HG02571 (cell line): ENCODE results near the gene VIL1.

Experiments
- ATAC-seq: cut with Tn5 transposase; IDR thresholded peaks from one replicate; pipeline ENCODE4 v1.9.1; 2021; ENCODE audit warnings: mild to moderate bottlenecking, moderate library complexity; ENCODE audit not compliant: unreplicated experiment

The VIL1 gene

DNA sequence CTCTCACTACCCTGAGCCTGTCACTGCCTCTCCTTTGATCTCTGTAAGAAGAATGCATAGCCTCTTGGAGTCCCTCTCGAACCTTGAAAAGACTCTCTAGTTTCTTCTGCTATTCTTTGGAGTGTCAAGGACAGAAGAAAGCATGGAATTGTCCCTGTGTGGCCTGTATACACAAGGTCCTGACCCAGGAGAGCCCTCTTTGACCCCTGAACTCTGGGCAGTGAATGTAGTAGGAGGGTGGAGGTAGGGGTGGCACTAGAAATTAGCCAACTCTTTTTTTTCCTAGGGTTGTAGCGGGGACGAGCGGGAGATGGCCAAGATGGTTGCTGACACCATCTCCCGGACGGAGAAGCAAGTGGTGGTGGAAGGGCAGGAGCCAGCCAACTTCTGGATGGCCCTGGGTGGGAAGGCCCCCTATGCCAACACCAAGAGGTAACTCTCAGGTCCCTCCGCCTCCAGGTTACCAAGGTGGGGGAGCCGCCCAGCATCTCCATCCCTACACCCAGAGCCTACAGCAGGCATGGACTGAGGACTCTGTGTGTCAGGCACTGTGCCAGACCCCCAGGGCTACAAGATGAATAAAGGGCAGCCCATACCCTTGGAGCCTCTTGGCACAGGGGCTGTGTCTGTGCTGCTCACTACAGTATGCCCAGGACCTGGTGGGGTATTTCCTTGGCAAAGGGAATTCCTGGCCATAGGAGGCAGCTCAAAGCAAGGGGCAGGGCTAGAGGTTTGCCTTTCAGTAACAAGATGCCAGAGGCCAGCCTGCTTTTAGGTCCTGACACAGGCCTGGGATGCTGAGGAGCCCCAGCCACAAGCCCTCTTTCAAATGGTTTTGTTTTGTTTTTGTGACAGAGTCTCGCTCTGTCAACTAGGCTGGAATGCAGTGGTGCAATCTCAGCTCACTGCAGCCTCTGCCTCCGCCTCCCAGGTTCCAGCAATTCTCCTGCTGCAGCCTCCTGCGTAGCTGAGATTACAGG is 16.4 kb downstream of the VIL1 start:
- ATAC-seq, result no peak

DNA sequence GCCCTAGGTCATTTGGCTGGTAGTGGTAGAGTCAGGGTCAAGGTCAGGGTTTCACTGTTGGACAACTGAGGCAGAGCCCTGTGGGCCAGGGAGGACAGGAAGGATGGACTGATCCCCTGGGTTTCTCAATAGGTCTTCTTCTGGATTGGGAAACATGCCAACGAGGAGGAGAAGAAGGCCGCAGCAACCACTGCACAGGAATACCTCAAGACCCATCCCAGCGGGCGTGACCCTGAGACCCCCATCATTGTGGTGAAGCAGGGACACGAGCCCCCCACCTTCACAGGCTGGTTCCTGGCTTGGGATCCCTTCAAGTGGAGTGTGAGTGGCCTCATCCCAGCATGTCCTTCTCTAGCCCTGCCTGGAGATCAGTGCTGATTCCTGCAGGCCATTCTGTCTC is 18.1 kb downstream of the VIL1 start:
- ATAC-seq, result no peak

DNA sequence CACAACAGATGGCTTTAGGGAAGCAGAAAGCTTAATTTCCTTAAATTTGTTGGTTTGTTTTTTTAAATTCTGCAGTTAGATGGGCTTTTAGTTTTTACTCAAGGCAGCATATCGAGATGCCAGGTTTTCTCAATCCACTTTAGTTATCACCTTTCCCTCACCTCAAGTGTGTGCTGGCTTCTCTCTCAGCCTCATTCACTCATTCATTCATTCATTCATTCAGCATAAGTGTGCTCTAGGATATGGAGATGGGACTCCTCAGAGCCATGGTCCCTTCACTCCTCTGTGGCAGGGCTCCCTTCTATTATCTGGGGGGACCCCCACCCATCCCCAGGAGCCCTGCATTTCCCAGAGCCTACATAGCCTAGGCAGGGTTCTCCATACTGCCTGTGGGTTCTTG is 19.0 kb downstream of the VIL1 start:
- ATAC-seq, result no peak

DNA sequence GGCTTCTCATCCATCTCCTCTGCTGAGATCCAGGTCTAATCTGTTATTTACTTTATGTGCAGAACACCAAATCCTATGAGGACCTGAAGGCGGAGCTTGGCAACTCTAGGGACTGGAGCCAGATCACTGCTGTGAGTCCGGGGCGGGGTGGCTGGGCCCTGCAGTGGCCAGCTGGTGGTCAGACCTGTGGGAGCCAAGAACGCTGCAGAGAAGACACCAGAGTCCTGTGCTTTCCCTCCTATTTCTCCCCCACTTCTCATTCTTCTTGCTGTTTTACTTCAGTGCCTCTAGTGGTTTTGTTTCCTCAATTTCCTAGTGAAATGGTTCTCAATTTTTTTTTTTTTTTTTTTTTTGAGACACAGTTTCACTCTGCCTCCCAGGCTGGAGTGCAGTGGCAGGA is 19.7 kb downstream of the VIL1 start:
- no peak for ATAC-seq

DNA sequence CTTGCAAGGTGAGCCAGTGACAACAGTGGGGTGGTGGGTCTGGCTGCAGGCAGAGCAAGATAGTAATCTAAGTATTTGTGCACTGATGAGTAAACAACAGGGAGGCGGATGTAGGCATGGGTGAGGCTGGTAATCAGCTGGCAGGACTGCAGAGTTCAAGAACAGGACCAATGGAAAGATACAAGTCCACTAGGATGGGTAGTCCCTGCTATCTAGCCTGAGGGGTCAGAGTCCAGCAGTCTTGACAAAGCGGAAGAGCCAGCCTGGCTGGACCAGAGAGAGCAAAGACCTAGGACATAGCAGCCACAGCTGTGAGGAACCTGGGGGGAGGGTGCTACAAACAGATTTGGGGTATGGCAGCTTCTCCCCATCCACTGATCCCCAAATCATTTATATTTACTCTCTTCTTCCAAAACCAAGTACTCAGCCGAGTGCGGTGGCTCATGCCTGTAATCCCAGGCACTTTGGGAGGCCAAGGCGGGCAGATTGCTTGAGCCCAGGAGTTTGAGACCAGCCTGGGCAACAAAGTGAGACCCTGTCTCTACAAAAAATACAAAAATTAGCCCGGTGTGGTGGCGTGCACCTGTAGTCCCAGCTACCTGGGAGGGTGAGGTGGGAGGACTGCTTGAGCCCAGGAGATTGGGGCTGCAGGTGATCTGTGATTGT is 25.9 kb downstream of the VIL1 start:
- no peak for ATAC-seq

DNA sequence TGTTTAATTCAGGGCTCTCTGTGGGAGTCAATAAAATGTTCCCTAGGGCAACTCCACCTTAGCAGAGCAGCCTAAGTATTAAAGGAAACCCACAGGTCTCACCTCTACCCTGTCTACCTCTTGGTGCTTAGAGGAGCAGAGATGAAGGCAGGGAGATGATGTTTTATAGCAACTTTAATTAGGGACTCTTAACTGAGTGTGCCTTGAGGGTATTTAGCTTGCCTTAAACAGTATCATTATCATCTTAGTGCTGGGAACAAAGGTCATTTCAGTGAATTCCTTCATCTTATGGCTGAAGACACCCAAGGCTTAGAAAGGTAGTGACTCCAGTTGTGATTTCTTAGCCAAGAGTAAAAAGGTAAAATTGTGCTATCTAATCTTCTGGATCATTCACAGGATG is 26.7 kb downstream of the VIL1 start:
- ATAC-seq, result no peak

DNA sequence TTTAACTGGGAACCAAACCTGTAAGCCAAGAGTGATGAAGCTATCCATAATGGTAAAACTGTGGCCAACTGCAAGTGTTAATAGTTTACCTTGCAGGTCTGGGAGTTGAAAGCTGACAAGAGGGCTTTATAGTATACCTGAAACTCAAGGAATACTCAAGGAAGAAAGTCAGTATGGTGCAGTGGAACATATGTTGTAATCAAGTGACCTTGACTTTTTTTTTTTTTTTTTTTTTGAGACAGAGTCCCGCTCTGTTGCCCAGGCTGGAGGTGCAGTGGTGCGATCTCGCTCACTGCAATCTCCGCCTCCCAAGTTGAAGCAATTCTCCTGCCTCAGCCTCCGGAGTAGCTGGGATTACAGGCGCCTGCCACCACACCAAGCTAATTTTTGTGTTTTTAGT is 27.6 kb downstream of the VIL1 start:
- ATAC-seq, result no peak

DNA sequence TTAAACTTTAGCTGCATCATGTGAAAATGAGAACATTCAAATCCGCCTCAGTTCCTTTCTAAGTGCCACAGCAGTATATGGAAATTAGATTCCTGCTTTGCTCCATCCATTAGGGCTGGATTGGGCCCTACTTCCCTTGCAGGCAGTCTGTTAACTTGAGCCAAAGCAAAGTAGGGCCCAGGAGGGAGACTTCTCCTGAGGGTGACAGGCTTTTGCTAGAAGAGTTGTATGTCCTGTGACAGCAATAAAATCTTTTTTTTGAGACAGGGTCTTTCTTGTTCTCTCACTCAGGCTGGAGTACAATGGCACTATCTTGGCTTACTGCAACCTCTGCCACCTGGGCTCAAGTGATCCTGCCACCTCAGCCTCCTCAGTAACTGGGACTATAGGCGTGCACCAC is 28.1 kb downstream of the VIL1 start:
- ATAC-seq, result no peak

DNA sequence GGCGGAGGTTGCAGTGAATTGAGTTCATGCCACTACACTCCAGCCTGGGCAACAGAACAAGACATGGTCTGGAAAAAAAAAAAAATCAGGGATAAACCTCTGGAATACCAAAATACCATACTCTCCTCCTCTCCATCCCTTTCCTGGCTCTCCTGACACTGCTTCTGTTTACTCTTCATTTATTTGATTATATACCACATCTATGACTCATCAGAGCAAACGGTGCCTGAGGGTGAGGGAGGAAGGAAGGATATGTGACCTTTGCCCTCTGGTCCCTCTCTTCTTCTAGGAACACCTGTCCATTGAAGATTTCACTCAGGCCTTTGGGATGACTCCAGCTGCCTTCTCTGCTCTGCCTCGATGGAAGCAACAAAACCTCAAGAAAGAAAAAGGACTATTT is 30.0 kb downstream of the VIL1 start:
- no peak for ATAC-seq

DNA sequence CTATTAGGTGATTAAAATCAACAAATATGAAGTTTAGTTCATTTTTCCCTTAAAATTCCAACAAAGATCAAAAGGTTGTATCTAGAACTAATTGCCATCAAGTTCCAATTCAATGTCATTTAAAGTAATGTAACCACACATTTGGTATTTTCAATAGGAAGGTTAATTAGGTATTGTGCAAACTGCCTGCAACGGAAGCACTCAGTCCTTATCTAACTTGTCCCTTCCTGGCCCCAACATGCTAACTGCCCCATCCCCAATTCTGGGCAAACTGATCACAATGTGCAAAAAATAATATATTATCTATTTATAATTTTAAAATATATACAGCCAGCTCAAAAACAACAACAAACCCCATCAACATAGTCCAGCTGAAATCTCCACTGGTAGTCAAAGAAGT is 33.2 kb downstream of the VIL1 start:
- ATAC-seq, result no peak

DNA sequence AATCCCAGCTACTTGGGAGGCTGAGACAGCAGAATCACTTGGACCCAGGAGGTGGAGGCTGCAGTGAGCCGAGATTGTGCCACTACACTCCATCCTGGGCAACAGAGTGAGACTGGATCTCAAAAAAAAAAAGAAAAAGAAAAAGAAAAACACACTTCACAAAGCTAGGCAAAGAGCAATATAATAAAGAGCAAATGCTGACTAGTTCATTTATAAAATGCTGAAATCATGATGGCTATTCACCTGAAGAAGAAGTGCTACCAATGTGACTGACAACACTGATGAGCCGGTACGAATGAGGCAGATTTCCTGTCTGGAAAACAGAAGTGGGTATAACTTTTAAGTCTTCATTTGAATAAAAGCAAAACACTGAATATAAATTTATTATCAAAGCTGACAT is 37.9 kb downstream of the VIL1 start:
- ATAC-seq, result no peak

DNA sequence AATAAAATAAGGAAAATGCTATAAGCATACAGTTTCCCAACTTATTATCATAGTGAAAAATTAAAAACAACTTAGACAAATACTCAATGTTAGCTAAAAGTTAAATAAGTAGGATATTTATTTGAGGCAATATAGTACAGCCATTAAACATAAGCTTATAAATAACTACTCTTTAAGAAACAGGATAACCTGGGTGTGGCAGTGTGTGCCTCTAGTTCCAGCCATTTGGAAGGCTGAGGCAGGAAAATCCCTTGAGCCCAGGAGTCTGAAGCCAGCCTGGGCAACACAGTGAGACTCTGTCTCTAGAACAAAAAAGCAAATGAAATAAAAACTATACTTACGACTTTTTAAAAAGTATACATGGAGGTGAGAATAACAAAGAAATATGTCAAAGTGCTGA is 39.7 kb downstream of the VIL1 start:
- no peak for ATAC-seq

DNA sequence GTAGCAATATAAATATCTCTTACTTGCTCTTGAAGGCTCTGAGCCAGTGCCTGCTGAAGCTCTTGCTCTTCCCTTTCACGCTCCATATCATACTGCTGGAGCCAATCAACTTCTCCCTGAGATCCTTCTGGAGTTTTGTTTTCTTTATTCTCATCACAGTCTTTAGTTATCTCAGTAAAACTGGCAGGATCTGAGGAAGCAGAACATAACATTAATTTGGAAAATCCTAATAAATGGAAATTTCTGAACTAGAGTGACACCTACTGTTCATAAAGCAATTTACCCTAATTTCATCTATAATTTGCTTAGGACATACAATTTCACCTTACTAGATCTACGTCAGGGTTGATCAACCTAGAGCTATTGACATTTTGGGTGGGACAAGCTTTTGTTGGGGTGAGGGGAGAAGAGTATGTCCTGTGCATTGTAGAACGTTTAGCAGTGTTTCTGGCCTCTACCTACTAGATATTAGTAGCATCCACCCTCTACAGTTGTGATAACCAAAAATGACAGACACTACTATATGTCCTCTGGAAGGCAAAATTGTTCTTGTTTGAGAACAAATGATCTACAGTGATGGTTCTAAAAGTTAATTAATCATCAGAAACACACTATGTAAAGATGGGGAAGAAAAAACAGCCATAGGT is 47.2 kb downstream of the VIL1 start:
- ATAC-seq, result no peak

DNA sequence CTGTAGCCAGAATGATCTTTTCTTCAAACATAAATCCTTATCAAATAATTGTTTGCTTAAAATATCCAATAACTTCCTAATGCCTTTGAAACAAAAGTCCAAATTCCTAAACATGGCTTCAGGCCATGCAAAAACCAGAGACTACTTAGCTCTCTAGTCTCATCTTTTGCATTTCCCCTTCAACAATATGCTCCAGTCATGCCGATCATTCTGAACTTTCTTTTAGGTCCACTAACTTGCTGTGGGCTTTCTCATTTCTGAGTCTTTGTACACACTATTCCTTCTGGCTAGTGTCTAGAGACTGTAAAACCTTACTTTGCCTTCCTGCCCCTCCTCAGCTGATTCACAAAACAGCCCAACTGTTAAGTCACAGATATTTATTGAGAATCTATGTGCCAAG is 51.5 kb downstream of the VIL1 start:
- ATAC-seq, result no peak

DNA sequence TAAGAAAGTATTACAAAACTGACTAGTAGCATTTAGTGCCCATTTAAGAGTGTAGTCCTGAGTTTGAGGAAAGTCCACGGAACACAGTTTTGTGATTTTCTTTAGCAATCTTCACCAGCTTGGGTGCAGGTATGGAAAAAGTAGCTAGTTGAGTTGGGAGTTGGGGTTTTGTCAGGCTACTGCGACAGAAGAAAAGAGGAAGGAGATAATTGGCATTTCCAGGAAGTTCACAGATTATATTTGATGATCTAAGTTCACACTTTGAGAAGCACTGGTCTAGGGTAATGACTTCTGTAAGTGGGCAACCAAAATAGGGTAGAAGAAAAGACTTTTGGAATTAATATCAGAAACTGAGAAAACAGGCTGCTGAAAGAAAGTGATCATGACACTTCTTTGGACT is 52.1 kb downstream of the VIL1 start:
- no peak for ATAC-seq

DNA sequence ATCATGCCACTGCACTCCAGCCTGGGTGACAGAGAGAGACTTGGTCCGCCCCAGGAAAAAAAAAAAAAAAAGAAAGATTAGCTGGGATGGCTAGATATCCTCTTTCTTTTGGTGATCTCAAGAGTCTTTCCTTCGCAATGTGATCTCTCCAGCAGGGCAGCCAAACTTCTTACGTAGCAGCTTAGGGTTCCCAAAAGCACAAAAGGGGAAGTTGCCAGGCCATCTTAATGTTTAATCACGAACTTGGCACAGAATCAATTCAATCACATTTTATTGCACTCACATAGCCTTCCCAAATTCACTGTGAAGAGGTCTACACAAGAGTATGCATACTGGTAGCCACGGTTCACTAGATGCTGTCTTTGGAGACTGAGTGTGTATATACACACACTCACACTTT is 53.1 kb downstream of the VIL1 start:
- no peak for ATAC-seq

DNA sequence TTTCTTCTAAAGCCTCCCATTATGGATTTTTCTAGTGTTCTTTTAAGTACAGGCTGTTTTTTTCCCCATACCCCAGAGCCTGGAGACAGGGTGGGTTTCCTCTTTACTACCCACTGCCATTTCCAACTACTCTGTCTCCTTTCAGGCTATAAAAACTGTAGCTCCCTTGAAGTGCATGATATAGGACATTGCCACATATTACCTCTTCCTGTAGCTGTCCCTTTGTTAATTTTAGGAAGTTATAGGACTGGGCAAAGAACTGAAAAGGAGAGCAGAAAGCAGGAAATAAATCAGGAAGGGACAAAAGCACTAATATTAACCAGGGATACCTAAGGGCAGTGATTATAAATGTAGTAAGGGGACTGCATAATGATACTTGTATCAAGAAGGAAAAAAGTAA is 54.1 kb downstream of the VIL1 start:
- no peak for ATAC-seq

DNA sequence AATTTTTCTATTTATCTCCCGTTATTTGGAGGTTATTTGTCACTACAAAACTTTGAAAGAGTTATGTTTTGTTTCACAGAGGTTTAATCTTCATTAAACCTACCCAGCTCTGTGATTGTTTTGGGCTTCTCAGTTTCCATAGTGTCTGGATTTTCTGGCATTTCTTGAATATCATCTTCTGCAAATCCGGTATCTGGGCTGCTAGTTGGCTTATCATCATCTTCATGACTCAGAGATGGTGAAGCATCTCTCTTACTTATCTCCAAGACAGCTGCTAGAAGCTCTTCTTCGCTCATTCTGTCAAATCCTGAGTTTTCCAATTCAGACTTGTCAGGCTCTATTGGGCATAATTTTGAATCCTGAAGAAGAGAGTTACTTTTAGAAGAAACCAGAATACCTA is 55.6 kb downstream of the VIL1 start:
- no peak for ATAC-seq

DNA sequence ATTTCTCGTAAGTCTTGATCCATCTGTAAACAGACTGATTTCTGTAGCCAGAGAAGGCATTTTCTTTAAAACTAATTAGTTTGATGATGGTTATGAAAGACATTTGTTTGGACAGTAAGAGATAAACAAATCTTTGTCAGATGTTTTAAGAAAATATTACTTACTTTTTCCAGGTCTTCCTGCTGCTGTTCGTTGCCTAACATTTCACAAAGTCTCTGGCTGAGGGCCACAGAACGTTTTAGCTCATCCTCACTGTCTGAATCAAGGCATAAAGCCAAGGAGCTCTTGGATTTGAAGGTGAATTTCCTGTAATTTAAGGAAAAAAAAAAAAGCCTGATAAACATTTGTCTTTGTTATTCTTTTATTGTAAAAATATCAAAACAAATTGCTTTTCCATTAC is 57.8 kb downstream of the VIL1 start:
- ATAC-seq, result no peak

DNA sequence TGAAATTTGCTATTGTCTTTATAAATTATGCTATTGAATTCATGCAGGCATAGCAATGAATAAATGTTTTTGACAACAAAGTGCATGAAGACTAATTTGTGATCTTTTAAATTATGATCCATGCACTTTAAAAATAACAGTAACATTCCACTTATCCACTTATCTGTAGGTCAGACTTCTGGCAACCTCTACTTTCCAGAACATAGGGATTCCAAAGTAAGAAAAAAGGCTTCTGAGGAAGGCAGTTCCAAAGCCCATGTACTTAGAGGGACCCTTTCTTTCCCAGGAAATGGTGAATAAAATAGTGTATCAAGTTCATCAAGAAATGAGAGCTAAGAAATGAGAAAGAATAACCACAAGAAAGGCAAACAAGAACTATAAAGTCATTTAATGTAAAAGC is 58.3 kb downstream of the VIL1 start:
- ATAC-seq, result no peak

DNA sequence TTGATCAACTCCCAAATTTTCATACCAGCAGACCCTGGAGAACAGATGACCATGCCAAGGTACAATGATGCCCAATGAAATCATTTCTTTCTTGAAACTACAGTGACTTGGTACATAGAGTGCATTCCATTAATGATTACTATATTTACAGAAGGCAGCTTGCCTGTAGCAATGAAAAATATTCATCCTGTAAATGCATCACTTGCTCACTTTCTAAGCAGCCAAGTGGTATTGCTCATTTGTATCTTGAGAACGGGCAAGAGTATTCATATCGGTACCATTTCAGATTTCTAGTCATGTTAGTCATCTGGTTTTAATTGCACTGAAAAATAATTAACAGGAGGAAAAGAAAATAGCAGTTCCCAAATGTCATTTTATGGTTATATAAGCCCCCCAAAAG is 59.6 kb downstream of the VIL1 start:
- ATAC-seq, result no peak

DNA sequence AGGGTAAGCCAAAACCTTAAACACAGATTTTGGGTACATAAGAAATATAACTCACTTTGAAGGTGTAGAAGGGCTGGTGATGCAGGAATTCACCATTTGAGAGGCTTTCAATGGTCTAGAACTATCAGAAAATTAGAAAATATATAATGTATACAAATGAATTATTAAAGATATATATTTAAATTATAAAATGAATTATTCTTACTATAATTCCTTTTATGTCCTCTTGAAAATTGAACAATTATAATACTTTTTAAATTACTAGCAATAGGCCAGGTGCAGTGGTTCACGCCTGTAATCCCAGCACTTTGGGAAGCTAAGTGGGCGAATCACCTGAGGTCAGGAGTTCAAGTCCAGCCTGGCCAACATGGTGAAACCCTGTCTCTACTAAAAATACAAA is 60.7 kb downstream of the VIL1 start:
- no peak for ATAC-seq
